Tibial nerve (tissue), 4 donors: ENCODE results near the gene CACHD1. TPM values are rescaled to one million over a fixed set of nuclear protein-coding genes. Genes with fewer than 3 reads are reported as not detected.
A peak's percentile ranks its signal among the peaks of the same experiment; 100 is the strongest.

Experiments
- DNase-seq, 2 donors: peaks; one replicate each; pipeline ENCODE4 v3.0.0-alpha.2; 2019; ENCODE audit warnings: low spot score in 2 of 2
- H3K27ac ChIP-seq, 4 donors: fragments of 200-600 bp; sonication (generic) in 3 of 4; one replicate each; pipeline ENCODE4 v1.5.1; 2017 to 2019; ENCODE audit warnings: mild to moderate bottlenecking in 1 of 4
- H3K27me3 ChIP-seq, 2 donors: fragments of 200-600 bp; sonication (generic) in 1 of 2; one replicate each; pipeline versions ENCODE4 v1.5.1 to v1.6.0; 2017 to 2019
- H3K36me3 ChIP-seq, 3 donors: fragments of 200-600 bp; sonication (generic); one replicate each; pipeline ENCODE4 v1.5.1; 2018 to 2019
- H3K4me1 ChIP-seq, 4 donors: fragments of 200-600 bp; sonication (generic) in 3 of 4; one replicate each; pipeline ENCODE4 v1.5.1; 2017 to 2019
- H3K4me3 ChIP-seq, 4 donors: fragments of 200-600 bp; sonication (generic) in 3 of 4; one replicate each; pipeline ENCODE4 v1.5.1; 2017 to 2019; ENCODE audit warnings: mild to moderate bottlenecking in 1 of 4, moderate library complexity in 1 of 4
- H3K9me3 ChIP-seq, 4 donors: fragments of 200-600 bp; sonication (generic) in 3 of 4; one replicate each; pipeline ENCODE4 v1.5.1; 2017 to 2019
- CTCF ChIP-seq, 5 experiments: fragments of 200-600 bp in 3 of 5; fragments of 450-650 bp in 2 of 5; sonication (generic) in 3 of 5; IDR thresholded peaks; one replicate each; pipeline ENCODE4 v1.5.1; 2016 to 2019; ENCODE audit warnings: antibody characterized with exemption in 5 of 5, mild to moderate bottlenecking in 3 of 5, moderate library complexity in 2 of 5
- EP300 ChIP-seq, 2 donors: sonication (generic); formaldehyde crosslinking; IDR thresholded peaks; one replicate each; pipeline ENCODE4 v1.6.1; 2017; ENCODE audit warnings: antibody characterized with exemption in 2 of 2, mild to moderate bottlenecking in 1 of 2
- POLR2A ChIP-seq, 2 donors: fragments of 450-650 bp; IDR thresholded peaks; one replicate each; pipeline ENCODE4 v1.6.1; 2017; ENCODE audit warnings: antibody characterized with exemption in 2 of 2, mild to moderate bottlenecking in 2 of 2, moderate library complexity in 2 of 2
- WGBS, 2 donors: methylation state at CpG; one replicate each; pipeline ENCODE4 v1.1.5; 2018; 5-methylcytosine and 5-hydroxymethylcytosine counted together
- total RNA-seq, 4 donors: library from RNA; depleted of rRNA; stranded (reverse); fragments of >200 nt; gene quantifications; one replicate each; pipeline ENCODE4 v1.1.0, GENCODE V29; 2016

The CACHD1 gene
- total RNA-seq, 4 donors from 2014 or later: 7.4 to 15.9 (median 10.0) TPM

- peak overlapping the region in 1 of 4 donors; percentile 38 for H3K27ac ChIP-seq
Measured at GRCh38 chr1:64543831-64544230, 73.9 kb downstream of the CACHD1 start.

GRCh38 chr1:64545118-64545843 lies 75.4 kb downstream of the CACHD1 start:
- Histone ChIP-seq H3K9me3 (no peaks in the 10 kb centered on the region), H3K27ac (no peak overlapping the region), H3K36me3 (no peaks in the 10 kb centered on the region), H3K4me1 (peaks cover 0 to 24% (median 0%) of the 10 kb centered on the region in 4 donors), H3K4me3 (no peak overlapping the region), H3K27me3 (no peaks in the 10 kb centered on the region)
- DNase-seq: no peak
- TF ChIP-seq POLR2A (IDR thresholded peaks at IDR 0.05) (no peak), EP300 (IDR thresholded peaks at IDR 0.05) (no peak), CTCF (IDR thresholded peaks at IDR 0.05) (no peak)
- 81 to 84% methylated on average over 6 of the region's 6 CpGs for WGBS, 2 donors

More at GRCh38 chr1:64543831-64544230, 73.9 kb downstream of the CACHD1 start:
- H3K27me3 ChIP-seq: no peaks in the 10 kb centered on the region
- 83 to 85% methylated on average over 4 of the region's 4 CpGs for WGBS, 2 donors
- H3K9me3 ChIP-seq: no peaks in the 10 kb centered on the region
- TF ChIP-seq CTCF (IDR thresholded peaks at IDR 0.05): no peak
- no peak for TF ChIP-seq POLR2A (IDR thresholded peaks at IDR 0.05)
- no peaks in the 10 kb centered on the region for H3K36me3 ChIP-seq
- H3K4me1 ChIP-seq: peaks cover 0 to 31% (median 3%) of the 10 kb centered on the region in 4 donors
- DNase-seq: no peak
- H3K4me3 ChIP-seq: no peak overlapping the region

- peaks cover 0 to 17% (median 0%) of the 10 kb centered on the region in 4 donors for H3K4me1 ChIP-seq
- H3K27ac ChIP-seq: peak overlapping the region in 1 of 4 donors; percentile 27
- H3K9me3 ChIP-seq: no peaks in the 10 kb centered on the region
- no peak overlapping the region for H3K4me3 ChIP-seq
- no peaks in the 10 kb centered on the region for H3K36me3 ChIP-seq
- TF ChIP-seq EP300 (IDR thresholded peaks at IDR 0.05): no peak
- no peak for TF ChIP-seq POLR2A (IDR thresholded peaks at IDR 0.05)
- no peak for TF ChIP-seq CTCF (IDR thresholded peaks at IDR 0.05)
- no peak for DNase-seq
- no peaks in the 10 kb centered on the region for H3K27me3 ChIP-seq
- WGBS, 2 donors: 36 to 38% methylated on average over 2 of the region's 2 CpGs
Measured at GRCh38 chr1:64546013-64546412, 76.1 kb downstream of the CACHD1 start.

- H3K4me3 ChIP-seq: no peak overlapping the region
- H3K36me3 ChIP-seq: no peaks in the 10 kb centered on the region
- no peaks in the 10 kb centered on the region for H3K9me3 ChIP-seq
- H3K27ac ChIP-seq: no peak overlapping the region
- DNase-seq: no peak
- TF ChIP-seq EP300 (IDR thresholded peaks at IDR 0.05) (no peak), POLR2A (IDR thresholded peaks at IDR 0.05) (no peak), CTCF (IDR thresholded peaks at IDR 0.05) (no peak)
- 65 to 79% methylated on average over 6 of the region's 6 CpGs for WGBS, 2 donors
- H3K27me3 ChIP-seq: no peaks in the 10 kb centered on the region
- H3K4me1 ChIP-seq: peaks cover 0 to 14% (median 0%) of the 10 kb centered on the region in 4 donors
Measured at GRCh38 chr1:64549464-64550239, 79.7 kb downstream of the CACHD1 start.

GRCh38 chr1:64550510-64550909 lies 80.6 kb downstream of the CACHD1 start:
- Histone ChIP-seq H3K27me3 (no peaks in the 10 kb centered on the region), H3K27ac (no peak overlapping the region), H3K9me3 (no peaks in the 10 kb centered on the region), H3K4me1 (peaks cover 0 to 13% (median 0%) of the 10 kb centered on the region in 4 donors), H3K4me3 (no peak overlapping the region), H3K36me3 (no peaks in the 10 kb centered on the region)
- TF ChIP-seq POLR2A (IDR thresholded peaks at IDR 0.05) (no peak), EP300 (IDR thresholded peaks at IDR 0.05) (no peak), CTCF (IDR thresholded peaks at IDR 0.05) (no peak)
- 84 to 87% methylated on average over 5 of the region's 5 CpGs for WGBS, 2 donors
- DNase-seq: no peak
